22Rv1 (cell line): ENCODE results near the gene SPSB1.

ENCODE experiments used
- CTCF ChIP-seq: fragments of 450-650 bp; IDR thresholded peaks from 2 replicates; pipeline ENCODE4 v1.5.1; 2017; ENCODE audit warnings: mild to moderate bottlenecking
- ZFX ChIP-seq: fragments of 450-650 bp; IDR thresholded peaks from 2 replicates; pipeline ENCODE4 v1.6.1; 2017; ENCODE audit warnings: antibody characterized with exemption, borderline replicate concordance

GRCh38 chr1:9293533-9294404, 1.1 kb downstream of the SPSB1 start:
- TF ChIP-seq CTCF, result no peak
- no peak for TF ChIP-seq ZFX
